Liver (tissue), 3 donors: ENCODE data around the gene RBM33.

ENCODE experiments used
- EGR1 ChIP-seq, 2 donors: IDR thresholded peaks; 2 replicates each; pipeline ENCODE4 v1.6.1; 2016 to 2018; ENCODE audit warnings: antibody characterized with exemption in 2 of 2, low read depth in 2 of 2
- GABPA ChIP-seq, 2 donors: IDR thresholded peaks in 1 of 2; conservative IDR thresholded peaks in 1 of 2; 2 replicates each; pipeline ENCODE4 v1.6.1; 2016; ENCODE audit warnings: antibody characterized with exemption in 2 of 2, mild to moderate bottlenecking in 1 of 2, moderate library complexity in 1 of 2
- JUND ChIP-seq, 2 donors: IDR thresholded peaks; 2 replicates each; pipeline ENCODE4 v1.6.1; 2016; ENCODE audit warnings: antibody characterized with exemption in 2 of 2
- MAX ChIP-seq: IDR thresholded peaks from 2 replicates; pipeline ENCODE4 v1.6.1; 2016; ENCODE audit warnings: antibody characterized with exemption
- REST ChIP-seq: IDR thresholded peaks from 2 replicates; pipeline ENCODE4 v1.6.1; 2016; ENCODE audit warnings: antibody characterized with exemption, mild to moderate bottlenecking
- RXRA ChIP-seq, 2 donors: IDR thresholded peaks; 2 replicates each; pipeline ENCODE4 v1.6.1; 2017 to 2018; ENCODE audit warnings: antibody characterized with exemption in 2 of 2, mild to moderate bottlenecking in 1 of 2
- TAF1 ChIP-seq: conservative IDR thresholded peaks from 2 replicates; pipeline ENCODE4 v1.6.1; 2016; ENCODE audit warnings: antibody characterized with exemption, mild to moderate bottlenecking
- YY1 ChIP-seq: IDR thresholded peaks from 2 replicates; pipeline ENCODE4 v1.6.1; 2016; ENCODE audit warnings: antibody characterized with exemption, mild to moderate bottlenecking
- ZBTB33 ChIP-seq: IDR thresholded peaks from 2 replicates; pipeline ENCODE4 v1.6.1; 2016; ENCODE audit warnings: antibody characterized with exemption
- TF ChIP-seq, protein P1 (sequence below): fragments of 150-350 bp; IDR thresholded peaks from 2 replicates; pipeline ENCODE4 v1.5.1; 2017; ENCODE audit warnings: improper control_type of control experiment, low read depth, low read length; ENCODE audit not compliant: missing input control
- donor health status: healthy.
- donor health status: healthy.

- TF ChIP-seq, protein P1, sequence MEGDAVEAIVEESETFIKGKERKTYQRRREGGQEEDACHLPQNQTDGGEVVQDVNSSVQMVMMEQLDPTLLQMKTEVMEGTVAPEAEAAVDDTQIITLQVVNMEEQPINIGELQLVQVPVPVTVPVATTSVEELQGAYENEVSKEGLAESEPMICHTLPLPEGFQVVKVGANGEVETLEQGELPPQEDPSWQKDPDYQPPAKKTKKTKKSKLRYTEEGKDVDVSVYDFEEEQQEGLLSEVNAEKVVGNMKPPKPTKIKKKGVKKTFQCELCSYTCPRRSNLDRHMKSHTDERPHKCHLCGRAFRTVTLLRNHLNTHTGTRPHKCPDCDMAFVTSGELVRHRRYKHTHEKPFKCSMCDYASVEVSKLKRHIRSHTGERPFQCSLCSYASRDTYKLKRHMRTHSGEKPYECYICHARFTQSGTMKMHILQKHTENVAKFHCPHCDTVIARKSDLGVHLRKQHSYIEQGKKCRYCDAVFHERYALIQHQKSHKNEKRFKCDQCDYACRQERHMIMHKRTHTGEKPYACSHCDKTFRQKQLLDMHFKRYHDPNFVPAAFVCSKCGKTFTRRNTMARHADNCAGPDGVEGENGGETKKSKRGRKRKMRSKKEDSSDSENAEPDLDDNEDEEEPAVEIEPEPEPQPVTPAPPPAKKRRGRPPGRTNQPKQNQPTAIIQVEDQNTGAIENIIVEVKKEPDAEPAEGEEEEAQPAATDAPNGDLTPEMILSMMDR, result no peak
- no peak for TF ChIP-seq JUND (IDR thresholded peaks at IDR 0.05)
- no peak for TF ChIP-seq MAX
- no peak for TF ChIP-seq TAF1
- TF ChIP-seq GABPA (IDR thresholded peaks at IDR 0.05 in 1 of 2, conservative IDR thresholded peaks at IDR 0.05 in 1 of 2), result no peak
- TF ChIP-seq REST, result no peak
- TF ChIP-seq RXRA (IDR thresholded peaks at IDR 0.05), result no peak
- TF ChIP-seq ZBTB33, result no peak
- no peak for TF ChIP-seq EGR1 (IDR thresholded peaks at IDR 0.05; ENCODE audit: low read depth in 2 of 2)
- TF ChIP-seq YY1, result no peak
Observed at GRCh38 chr7:155602750-155603149, 41.7 kb upstream of the RBM33 start.
